HepG2 (cell line): ENCODE results near the gene ANKRD11. TPM values are rescaled to one million over a fixed set of nuclear protein-coding genes. Genes with fewer than 3 reads are reported as not detected.

Experiments used
- CEBPG ChIP-seq: IDR thresholded peaks from 2 replicates; pipeline ENCODE4 v1.6.1; 2016
- JUN ChIP-seq: sonication (generic); formaldehyde crosslinking; IDR thresholded peaks from 2 replicates; pipeline ENCODE4 v1.4.0; 2020; ENCODE audit warnings: mild to moderate bottlenecking, missing genetic modification reagents
- KLF16 ChIP-seq, 2 experiments: sonication (generic) in 1 of 2; formaldehyde crosslinking in 1 of 2; IDR thresholded peaks; 2 replicates each; pipeline versions ENCODE4 v1.6.1 to v1.8.0; 2016 to 2023; ENCODE audit warnings: missing genetic modification reagents in 2 of 2, missing compliant biosample characterization in 1 of 2
- LCORL ChIP-seq, 2 experiments: fragments of 450-650 bp in 1 of 2; sonication (generic) in 1 of 2; formaldehyde crosslinking in 1 of 2; IDR thresholded peaks; 2 replicates each; pipeline versions ENCODE4 v1.5.0 to v1.6.1; 2017 to 2020; ENCODE audit warnings: antibody characterized with exemption in 1 of 2, missing genetic modification reagents in 1 of 2
- MZF1 ChIP-seq: sonication (generic); formaldehyde crosslinking; IDR thresholded peaks from 2 replicates; pipeline ENCODE4 v1.8.1; 2023; ENCODE audit warnings: mild to moderate bottlenecking, missing genetic modification reagents, borderline replicate concordance
- NPAS2 ChIP-seq: sonication (generic); formaldehyde crosslinking; IDR thresholded peaks from 2 replicates; pipeline ENCODE4 v1.8.0; 2022; ENCODE audit warnings: mild to moderate bottlenecking, missing genetic modification reagents, borderline replicate concordance
- ZNF263 ChIP-seq: sonication (generic); formaldehyde crosslinking; IDR thresholded peaks from 2 replicates; pipeline ENCODE4 v1.4.0; 2020; ENCODE audit warnings: missing genetic modification reagents
- polyA plus RNA-seq, 8 experiments: library from polyadenylated mRNA; depleted of rRNA in 3 of 8; stranded (reverse) in 7 of 8; unstranded in 1 of 8; fragments of >200 nt; fragmentation: Illumina TruSeq in 4 of 8; extraction: Trizol in 4 of 8; gene quantifications; 2 replicates each; pipeline versions ENCODE4 v1.2.1 to v1.2.3, GENCODE V29; 2011 to 2016; ENCODE audit warnings: low read depth in 4 of 8, missing spikeins in 1 of 8, mixed read lengths in 1 of 8; ENCODE audit not compliant: insufficient read depth in 1 of 8
- total RNA-seq, 5 experiments: library from RNA; depleted of rRNA; stranded (reverse); fragments of >200 nt; fragmentation: Illumina TruSeq; extraction: Trizol; gene quantifications; 2 replicates each; pipeline ENCODE4 v1.2.3, GENCODE V29; 2016; ENCODE audit warnings: low read depth in 1 of 5
- TF ChIP-seq, protein P1 (sequence below): sonication (generic); formaldehyde crosslinking; IDR thresholded peaks from 2 replicates; pipeline ENCODE4 v1.5.0; 2020; ENCODE audit warnings: mild to moderate bottlenecking, missing genetic modification reagents
- TF ChIP-seq, protein P2 (sequence below): sonication (generic); formaldehyde crosslinking; IDR thresholded peaks from 2 replicates; pipeline ENCODE4 v1.4.0; 2020; ENCODE audit warnings: missing genetic modification reagents, borderline replicate concordance
- TF ChIP-seq, protein P3 (sequence below): sonication (generic); formaldehyde crosslinking; IDR thresholded peaks from 2 replicates; pipeline ENCODE4 v1.4.0; 2020; ENCODE audit warnings: mild to moderate bottlenecking, missing genetic modification reagents, borderline replicate concordance
- TF ChIP-seq, protein P4 (sequence below), 2 experiments: fragments of 450-650 bp in 1 of 2; sonication (generic) in 1 of 2; formaldehyde crosslinking in 1 of 2; IDR thresholded peaks; 2 replicates each; pipeline versions ENCODE4 v1.6.1 to v1.8.0; 2016 to 2022; ENCODE audit warnings: antibody characterized with exemption in 1 of 2, mild to moderate bottlenecking in 1 of 2, missing genetic modification reagents in 1 of 2

Gene ANKRD11
- total and polyA plus RNA-seq, 2 of the 13 experiments (the other 11 are each of a cell fraction or from before 2014, with no cell fraction given) = 21.4 to 38.4 TPM

GRCh38 chr16:89246383-89246902 is 243.9 kb downstream of the ANKRD11 start (continued):
- TF ChIP-seq, protein P1, sequence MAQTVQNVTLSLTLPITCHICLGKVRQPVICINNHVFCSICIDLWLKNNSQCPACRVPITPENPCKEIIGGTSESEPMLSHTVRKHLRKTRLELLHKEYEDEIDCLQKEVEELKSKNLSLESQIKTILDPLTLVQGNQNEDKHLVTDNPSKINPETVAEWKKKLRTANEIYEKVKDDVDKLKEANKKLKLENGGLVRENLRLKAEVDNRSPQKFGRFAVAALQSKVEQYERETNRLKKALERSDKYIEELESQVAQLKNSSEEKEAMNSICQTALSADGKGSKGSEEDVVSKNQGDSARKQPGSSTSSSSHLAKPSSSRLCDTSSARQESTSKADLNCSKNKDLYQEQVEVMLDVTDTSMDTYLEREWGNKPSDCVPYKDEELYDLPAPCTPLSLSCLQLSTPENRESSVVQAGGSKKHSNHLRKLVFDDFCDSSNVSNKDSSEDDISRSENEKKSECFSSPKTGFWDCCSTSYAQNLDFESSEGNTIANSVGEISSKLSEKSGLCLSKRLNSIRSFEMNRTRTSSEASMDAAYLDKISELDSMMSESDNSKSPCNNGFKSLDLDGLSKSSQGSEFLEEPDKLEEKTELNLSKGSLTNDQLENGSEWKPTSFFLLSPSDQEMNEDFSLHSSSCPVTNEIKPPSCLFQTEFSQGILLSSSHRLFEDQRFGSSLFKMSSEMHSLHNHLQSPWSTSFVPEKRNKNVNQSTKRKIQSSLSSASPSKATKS (CRISPR knock-in tag) = no peak
- TF ChIP-seq, protein P2, sequence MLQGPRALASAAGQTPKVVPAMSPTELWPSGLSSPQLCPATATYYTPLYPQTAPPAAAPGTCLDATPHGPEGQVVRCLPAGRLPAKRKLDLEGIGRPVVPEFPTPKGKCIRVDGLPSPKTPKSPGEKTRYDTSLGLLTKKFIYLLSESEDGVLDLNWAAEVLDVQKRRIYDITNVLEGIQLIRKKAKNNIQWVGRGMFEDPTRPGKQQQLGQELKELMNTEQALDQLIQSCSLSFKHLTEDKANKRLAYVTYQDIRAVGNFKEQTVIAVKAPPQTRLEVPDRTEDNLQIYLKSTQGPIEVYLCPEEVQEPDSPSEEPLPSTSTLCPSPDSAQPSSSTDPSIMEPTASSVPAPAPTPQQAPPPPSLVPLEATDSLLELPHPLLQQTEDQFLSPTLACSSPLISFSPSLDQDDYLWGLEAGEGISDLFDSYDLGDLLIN (CRISPR knock-in tag) = peak; percentile 20; the same call in 1 of the 2 replicates
- no peak for TF ChIP-seq JUN
- no peak for TF ChIP-seq NPAS2 (CRISPR knock-in tag)
- TF ChIP-seq CEBPG (CRISPR knock-in tag) = 0 out of 2 replicates have a peak, but pooled peaks have one; percentile 31
- TF ChIP-seq, protein P3, sequence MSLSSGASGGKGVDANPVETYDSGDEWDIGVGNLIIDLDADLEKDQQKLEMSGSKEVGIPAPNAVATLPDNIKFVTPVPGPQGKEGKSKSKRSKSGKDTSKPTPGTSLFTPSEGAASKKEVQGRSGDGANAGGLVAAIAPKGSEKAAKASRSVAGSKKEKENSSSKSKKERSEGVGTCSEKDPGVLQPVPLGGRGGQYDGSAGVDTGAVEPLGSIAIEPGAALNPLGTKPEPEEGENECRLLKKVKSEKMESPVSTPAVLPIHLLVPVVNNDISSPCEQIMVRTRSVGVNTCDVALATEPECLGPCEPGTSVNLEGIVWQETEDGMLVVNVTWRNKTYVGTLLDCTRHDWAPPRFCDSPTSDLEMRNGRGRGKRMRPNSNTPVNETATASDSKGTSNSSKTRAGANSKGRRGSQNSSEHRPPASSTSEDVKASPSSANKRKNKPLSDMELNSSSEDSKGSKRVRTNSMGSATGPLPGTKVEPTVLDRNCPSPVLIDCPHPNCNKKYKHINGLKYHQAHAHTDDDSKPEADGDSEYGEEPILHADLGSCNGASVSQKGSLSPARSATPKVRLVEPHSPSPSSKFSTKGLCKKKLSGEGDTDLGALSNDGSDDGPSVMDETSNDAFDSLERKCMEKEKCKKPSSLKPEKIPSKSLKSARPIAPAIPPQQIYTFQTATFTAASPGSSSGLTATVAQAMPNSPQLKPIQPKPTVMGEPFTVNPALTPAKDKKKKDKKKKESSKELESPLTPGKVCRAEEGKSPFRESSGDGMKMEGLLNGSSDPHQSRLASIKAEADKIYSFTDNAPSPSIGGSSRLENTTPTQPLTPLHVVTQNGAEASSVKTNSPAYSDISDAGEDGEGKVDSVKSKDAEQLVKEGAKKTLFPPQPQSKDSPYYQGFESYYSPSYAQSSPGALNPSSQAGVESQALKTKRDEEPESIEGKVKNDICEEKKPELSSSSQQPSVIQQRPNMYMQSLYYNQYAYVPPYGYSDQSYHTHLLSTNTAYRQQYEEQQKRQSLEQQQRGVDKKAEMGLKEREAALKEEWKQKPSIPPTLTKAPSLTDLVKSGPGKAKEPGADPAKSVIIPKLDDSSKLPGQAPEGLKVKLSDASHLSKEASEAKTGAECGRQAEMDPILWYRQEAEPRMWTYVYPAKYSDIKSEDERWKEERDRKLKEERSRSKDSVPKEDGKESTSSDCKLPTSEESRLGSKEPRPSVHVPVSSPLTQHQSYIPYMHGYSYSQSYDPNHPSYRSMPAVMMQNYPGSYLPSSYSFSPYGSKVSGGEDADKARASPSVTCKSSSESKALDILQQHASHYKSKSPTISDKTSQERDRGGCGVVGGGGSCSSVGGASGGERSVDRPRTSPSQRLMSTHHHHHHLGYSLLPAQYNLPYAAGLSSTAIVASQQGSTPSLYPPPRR = peak; percentile 34
- TF ChIP-seq KLF16 (CRISPR knock-in tag; IDR thresholded peaks at IDR 0.05) = no peak
- TF ChIP-seq, protein P4, sequence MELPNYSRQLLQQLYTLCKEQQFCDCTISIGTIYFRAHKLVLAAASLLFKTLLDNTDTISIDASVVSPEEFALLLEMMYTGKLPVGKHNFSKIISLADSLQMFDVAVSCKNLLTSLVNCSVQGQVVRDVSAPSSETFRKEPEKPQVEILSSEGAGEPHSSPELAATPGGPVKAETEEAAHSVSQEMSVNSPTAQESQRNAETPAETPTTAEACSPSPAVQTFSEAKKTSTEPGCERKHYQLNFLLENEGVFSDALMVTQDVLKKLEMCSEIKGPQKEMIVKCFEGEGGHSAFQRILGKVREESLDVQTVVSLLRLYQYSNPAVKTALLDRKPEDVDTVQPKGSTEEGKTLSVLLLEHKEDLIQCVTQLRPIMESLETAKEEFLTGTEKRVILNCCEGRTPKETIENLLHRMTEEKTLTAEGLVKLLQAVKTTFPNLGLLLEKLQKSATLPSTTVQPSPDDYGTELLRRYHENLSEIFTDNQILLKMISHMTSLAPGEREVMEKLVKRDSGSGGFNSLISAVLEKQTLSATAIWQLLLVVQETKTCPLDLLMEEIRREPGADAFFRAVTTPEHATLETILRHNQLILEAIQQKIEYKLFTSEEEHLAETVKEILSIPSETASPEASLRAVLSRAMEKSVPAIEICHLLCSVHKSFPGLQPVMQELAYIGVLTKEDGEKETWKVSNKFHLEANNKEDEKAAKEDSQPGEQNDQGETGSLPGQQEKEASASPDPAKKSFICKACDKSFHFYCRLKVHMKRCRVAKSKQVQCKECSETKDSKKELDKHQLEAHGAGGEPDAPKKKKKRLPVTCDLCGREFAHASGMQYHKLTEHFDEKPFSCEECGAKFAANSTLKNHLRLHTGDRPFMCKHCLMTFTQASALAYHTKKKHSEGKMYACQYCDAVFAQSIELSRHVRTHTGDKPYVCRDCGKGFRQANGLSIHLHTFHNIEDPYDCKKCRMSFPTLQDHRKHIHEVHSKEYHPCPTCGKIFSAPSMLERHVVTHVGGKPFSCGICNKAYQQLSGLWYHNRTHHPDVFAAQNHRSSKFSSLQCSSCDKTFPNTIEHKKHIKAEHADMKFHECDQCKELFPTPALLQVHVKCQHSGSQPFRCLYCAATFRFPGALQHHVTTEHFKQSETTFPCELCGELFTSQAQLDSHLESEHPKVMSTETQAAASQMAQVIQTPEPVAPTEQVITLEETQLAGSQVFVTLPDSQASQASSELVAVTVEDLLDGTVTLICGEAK (IDR thresholded peaks at IDR 0.05) = no peak
- TF ChIP-seq, protein P4 (CRISPR knock-in tag; IDR thresholded peaks at IDR 0.05) = no peak
- TF ChIP-seq ZNF263 (CRISPR knock-in tag) = no peak
- TF ChIP-seq MZF1 (CRISPR knock-in tag) = no peak
- TF ChIP-seq LCORL (IDR thresholded peaks at IDR 0.05) = no peak
- TF ChIP-seq LCORL (CRISPR knock-in tag; IDR thresholded peaks at IDR 0.05) = no peak
